MM.1S (cell line): ENCODE results near the gene SLC17A9.

Source experiments
- DNase-seq: peaks from one replicate; pipeline ENCODE4 v3.0.0-alpha.2; 2015
- H2AFZ ChIP-seq: fragments of 300-600 bp; sonication (generic); 2 replicates; pipeline ENCODE4 v1.6.0; 2016; ENCODE audit warnings: antibody characterized with exemption, low read length
- H3F3A ChIP-seq: fragments of 300-600 bp; sonication (generic); 2 replicates; pipeline ENCODE4 v1.6.1; 2016; ENCODE audit warnings: mild to moderate bottlenecking, antibody characterized with exemption, low read length, moderate library complexity, mixed read lengths; ENCODE audit not compliant: insufficient read depth
- H3K27ac ChIP-seq: fragments of 300-600 bp; sonication (generic); 2 replicates; pipeline ENCODE4 v1.5.1; 2016; ENCODE audit warnings: mild to moderate bottlenecking, low read length
- H3K27me3 ChIP-seq: fragments of 300-600 bp; sonication (generic); replicated peaks from 2 replicates; pipeline ENCODE4 v1.6.0; 2016; ENCODE audit warnings: low read length; ENCODE audit not compliant: insufficient read depth
- H3K36me3 ChIP-seq: fragments of 300-600 bp; sonication (generic); replicated peaks from 2 replicates; pipeline ENCODE4 v1.6.1; 2016; ENCODE audit warnings: mild to moderate bottlenecking, low read length, mixed read lengths; ENCODE audit not compliant: insufficient read depth
- H3K4me1 ChIP-seq: fragments of 300-600 bp; sonication (generic); 2 replicates; pipeline ENCODE4 v1.6.1; 2016; ENCODE audit warnings: low read length, mixed read lengths
- H3K4me2 ChIP-seq: fragments of 300-600 bp; sonication (generic); 2 replicates; pipeline ENCODE4 v1.6.0; 2016; ENCODE audit warnings: low read depth, low read length
- H3K4me3 ChIP-seq: fragments of 300-600 bp; sonication (generic); 2 replicates; pipeline ENCODE4 v1.5.1; 2016; ENCODE audit warnings: low read length, mixed read lengths
- H3K79me2 ChIP-seq: fragments of 300-600 bp; sonication (generic); 2 replicates; pipeline ENCODE4 v1.6.1; 2016; ENCODE audit warnings: mixed run types, low read length, mixed read lengths
- H3K9ac ChIP-seq: fragments of 300-600 bp; sonication (generic); 2 replicates; pipeline ENCODE4 v1.6.1; 2016; ENCODE audit warnings: low read length, mixed read lengths
- H3K9me2 ChIP-seq: fragments of 300-600 bp; sonication (generic); replicated peaks from 2 replicates; pipeline ENCODE4 v1.6.1; 2016; ENCODE audit warnings: mild to moderate bottlenecking, low read length, mixed read lengths; ENCODE audit not compliant: insufficient read depth
- H3K9me3 ChIP-seq: fragments of 300-600 bp; sonication (generic); replicated peaks from 2 replicates; pipeline ENCODE4 v1.6.1; 2016; ENCODE audit warnings: mild to moderate bottlenecking, low read length, mixed read lengths; ENCODE audit not compliant: insufficient read depth
- H4K20me1 ChIP-seq: fragments of 300-600 bp; sonication (generic); 2 replicates; pipeline ENCODE4 v1.6.1; 2016; ENCODE audit warnings: mild to moderate bottlenecking, low read length, moderate library complexity, mixed read lengths; ENCODE audit not compliant: insufficient read depth
- CTCF ChIP-seq: fragments of 300-600 bp; sonication (generic); IDR thresholded peaks from 2 replicates; pipeline ENCODE4 v1.5.1; 2016; ENCODE audit warnings: antibody characterized with exemption, low read length, mixed read lengths
- EZH2 ChIP-seq: fragments of 300-600 bp; sonication (generic); optimal IDR thresholded peaks from 2 replicates; pipeline ENCODE3; 2017; ENCODE audit warnings: low read depth, mild to moderate bottlenecking, antibody characterized with exemption, low read length, mixed read lengths
- EZH2phosphoT487 ChIP-seq: fragments of 300-600 bp; sonication (generic); IDR thresholded peaks from 2 replicates; pipeline ENCODE4 v1.6.1; 2018; ENCODE audit warnings: antibody characterized with exemption, low read length

SLC17A9 gene

DNA sequence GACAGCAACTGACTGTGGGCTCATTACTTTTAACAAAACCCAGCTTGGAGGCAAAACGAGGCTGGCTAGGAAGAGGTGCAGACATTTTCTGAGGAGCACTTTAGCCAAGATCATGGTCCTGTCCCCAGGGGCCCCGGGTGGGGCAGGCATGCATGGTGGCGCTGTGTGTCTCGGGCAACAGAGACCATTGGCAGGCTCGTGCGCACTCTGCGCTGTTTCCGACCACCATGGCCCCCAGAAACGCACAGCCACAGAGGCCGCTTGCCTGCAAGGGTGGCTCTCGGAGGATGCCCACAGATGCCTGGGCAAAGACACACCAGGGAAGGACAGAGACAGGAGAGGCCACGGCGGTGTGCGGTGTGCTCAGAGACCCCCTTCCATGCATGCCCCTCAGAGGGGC, 47.5 kb downstream of the SLC17A9 start:
- TF ChIP-seq EZH2 (no peak), EZH2phosphoT487 (no peak), CTCF (no peak)
- Histone ChIP-seq H2AFZ (no peak overlapping the region), H3K4me3 (no peak overlapping the region), H3K36me3 (no peaks in the 10 kb centered on the region), H3K9me2 (no peaks in the 10 kb centered on the region), H3K27ac (no peak overlapping the region), H3K9ac (no peak overlapping the region), H3K9me3 (no peaks in the 10 kb centered on the region), H4K20me1 (no peaks in the 10 kb centered on the region), H3K27me3 (peaks cover 98% of the 10 kb centered on the region), H3F3A (no peaks in the 10 kb centered on the region), H3K4me1 (no peaks in the 10 kb centered on the region), H3K79me2 (no peaks in the 10 kb centered on the region), H3K4me2 (no peak overlapping the region)
- DNase-seq: no peak

DNA sequence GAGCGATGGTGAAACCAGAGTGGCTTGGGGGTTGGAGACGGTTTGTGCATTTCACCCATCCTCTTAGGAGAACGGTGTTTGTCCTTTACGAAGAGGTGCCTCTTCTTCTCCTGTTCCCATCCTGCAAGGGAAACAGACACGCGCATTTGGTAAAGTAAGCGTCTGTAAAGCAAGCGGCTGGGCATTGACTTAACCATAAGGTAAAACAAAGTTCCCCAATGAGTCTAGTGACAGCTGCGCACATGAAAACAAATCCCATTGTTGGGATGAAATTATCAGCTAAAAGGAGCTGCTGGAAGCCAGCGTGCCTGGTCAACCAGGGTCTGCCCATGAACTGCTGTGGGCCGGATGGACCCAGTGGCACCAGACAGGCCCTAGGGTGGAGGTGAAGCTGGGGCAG, 48.4 kb downstream of the SLC17A9 start:
- H3K9me2 ChIP-seq: no peaks in the 10 kb centered on the region
- peaks cover 98% of the 10 kb centered on the region for H3K27me3 ChIP-seq
- H2AFZ ChIP-seq: no peak overlapping the region
- no peaks in the 10 kb centered on the region for H4K20me1 ChIP-seq
- H3K4me1 ChIP-seq: no peaks in the 10 kb centered on the region
- H3K27ac ChIP-seq: no peak overlapping the region
- no peaks in the 10 kb centered on the region for H3K36me3 ChIP-seq
- H3F3A ChIP-seq: no peaks in the 10 kb centered on the region
- H3K4me3 ChIP-seq: no peak overlapping the region
- no peaks in the 10 kb centered on the region for H3K9me3 ChIP-seq
- TF ChIP-seq EZH2: peak; percentile 35
- no peak for TF ChIP-seq EZH2phosphoT487
- H3K4me2 ChIP-seq: no peak overlapping the region
- no peak overlapping the region for H3K9ac ChIP-seq
- DNase-seq: no peak
- H3K79me2 ChIP-seq: no peaks in the 10 kb centered on the region

GRCh38 chr20:63002511-63002910, 50.0 kb downstream of the SLC17A9 start:
- Histone ChIP-seq H3K9me3 (no peaks in the 10 kb centered on the region), H3K4me2 (no peak overlapping the region), H4K20me1 (no peaks in the 10 kb centered on the region), H3K9me2 (no peaks in the 10 kb centered on the region), H3K27me3 (peaks cover 95% of the 10 kb centered on the region), H3K36me3 (no peaks in the 10 kb centered on the region), H3F3A (no peaks in the 10 kb centered on the region), H2AFZ (no peak overlapping the region), H3K27ac (no peak overlapping the region), H3K79me2 (no peaks in the 10 kb centered on the region), H3K4me1 (no peaks in the 10 kb centered on the region), H3K9ac (no peak overlapping the region), H3K4me3 (no peak overlapping the region)
- DNase-seq: no peak
- no peak for TF ChIP-seq EZH2
- no peak for TF ChIP-seq CTCF
- no peak for TF ChIP-seq EZH2phosphoT487

DNA sequence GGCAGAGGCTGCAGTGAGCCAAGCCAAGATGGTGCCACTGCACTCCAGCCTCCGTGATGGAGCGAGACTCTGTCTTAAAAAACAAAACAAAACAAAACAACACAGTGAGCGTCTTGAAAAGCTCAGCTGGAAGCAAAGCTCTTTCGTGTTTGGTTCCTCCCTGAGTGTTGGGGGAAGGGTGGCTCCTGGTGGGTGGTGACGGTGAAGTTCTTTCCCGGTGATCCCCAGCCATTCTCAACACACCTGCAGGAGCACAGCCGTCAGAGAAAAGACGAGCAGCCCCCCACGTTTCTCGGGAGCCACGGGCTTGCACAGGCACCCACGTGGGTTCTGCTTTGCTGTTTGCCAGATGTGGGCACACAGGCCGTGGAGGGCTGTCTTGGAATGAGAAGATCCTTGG, 51.0 kb downstream of the SLC17A9 start:
- no peak for DNase-seq
- no peak for TF ChIP-seq CTCF
- TF ChIP-seq EZH2phosphoT487: no peak
- TF ChIP-seq EZH2: no peak
- H3K9me3 ChIP-seq: no peaks in the 10 kb centered on the region
- no peaks in the 10 kb centered on the region for H3K4me1 ChIP-seq
- no peak overlapping the region for H3K4me3 ChIP-seq
- peaks cover 95% of the 10 kb centered on the region for H3K27me3 ChIP-seq
- H2AFZ ChIP-seq: no peak overlapping the region
- H3K9me2 ChIP-seq: no peaks in the 10 kb centered on the region
- no peak overlapping the region for H3K4me2 ChIP-seq
- H3K79me2 ChIP-seq: no peaks in the 10 kb centered on the region
- no peak overlapping the region for H3K9ac ChIP-seq
- H3F3A ChIP-seq: no peaks in the 10 kb centered on the region
- no peak overlapping the region for H3K27ac ChIP-seq
- no peaks in the 10 kb centered on the region for H4K20me1 ChIP-seq
- H3K36me3 ChIP-seq: no peaks in the 10 kb centered on the region
